Measurements from ENCODE around the gene LOXHD1. TPM values are rescaled to one million over a fixed set of nuclear protein-coding genes. Genes with fewer than 3 reads are reported as not detected.

The LOXHD1 gene
- total and polyA plus RNA-seq, 4 experiments from 2014 or later = not detected

GRCh38 chr18:46437061-46437460 is 220.0 kb downstream of the LOXHD1 start:
- Histone ChIP-seq H3K4me3 (ENCODE audit: low read length in 2 of 2) (no peak overlapping the region), H3K27ac (ENCODE audit: low read depth, low read length) (no peak overlapping the region), H3K4me1 (ENCODE audit: insufficient read depth, low read length) (no peaks in the 10 kb centered on the region), H3K9me3 (ENCODE audit: control insufficient read depth in 1 of 2, low read length in 2 of 2) (no peaks in the 10 kb centered on the region), H3K36me3 (ENCODE audit: insufficient read depth, low read length) (no peaks in the 10 kb centered on the region), H3K27me3 (ENCODE audit: insufficient read depth, low read length) (no peaks in the 10 kb centered on the region)
- Mint-ChIP-seq H3K27ac (no peak overlapping the region), H3K4me3 (no peak overlapping the region), H3K27me3 (peaks cover 9 to 10% of the 10 kb centered on the region in 2 donors), H3K9me3 (peaks cover 0 to 1% (median 0%) of the 10 kb centered on the region in 8 donors), H3K4me1 (peaks cover 0 to 1% (median under 1%) of the 10 kb centered on the region in 4 donors), H3K36me3 (no peaks in the 10 kb centered on the region)
- ChIA-PET POLR2A (ENCODE audit: partially characterized antibody) (no interaction called here), CTCF (ENCODE audit: partially characterized antibody) (no interaction called here)
- intact Hi-C loops (cut with micrococcal nuclease) = no loop called here
- no peak for DNase-seq

- ChIA-PET POLR2A (ENCODE audit: partially characterized antibody) (no interaction called here), CTCF (ENCODE audit: partially characterized antibody) (no interaction called here)
- H3K27ac Mint-ChIP-seq = no peak overlapping the region
- intact Hi-C loops (cut with micrococcal nuclease) = no loop called here
- H3K27me3 Mint-ChIP-seq = peaks cover 9 to 13% of the 10 kb centered on the region in 2 donors
- H3K4me1 Mint-ChIP-seq = peaks cover 0 to 3% (median under 1%) of the 10 kb centered on the region in 4 donors
- Histone ChIP-seq H3K27ac (ENCODE audit: low read depth, low read length) (no peak overlapping the region), H3K27me3 (ENCODE audit: insufficient read depth, low read length) (no peaks in the 10 kb centered on the region), H3K4me1 (ENCODE audit: insufficient read depth, low read length) (no peaks in the 10 kb centered on the region), H3K4me3 (ENCODE audit: low read length in 2 of 2) (no peak overlapping the region), H3K9me3 (ENCODE audit: control insufficient read depth in 1 of 2, low read length in 2 of 2) (no peaks in the 10 kb centered on the region), H3K36me3 (ENCODE audit: insufficient read depth, low read length) (no peaks in the 10 kb centered on the region)
- no peaks in the 10 kb centered on the region for H3K36me3 Mint-ChIP-seq
- H3K4me3 Mint-ChIP-seq = no peak overlapping the region
- DNase-seq = no peak
- peaks cover 0 to 1% (median 0%) of the 10 kb centered on the region in 8 donors for H3K9me3 Mint-ChIP-seq
Measured at GRCh38 chr18:46436621-46437020, 220.4 kb downstream of the LOXHD1 start.

- intact Hi-C loops (cut with micrococcal nuclease) = no loop called here
- peaks cover 0 to 3% (median under 1%) of the 10 kb centered on the region in 4 donors for H3K4me1 Mint-ChIP-seq
- Histone ChIP-seq H3K4me3 (ENCODE audit: low read length in 2 of 2) (no peak overlapping the region), H3K36me3 (ENCODE audit: insufficient read depth, low read length) (no peaks in the 10 kb centered on the region), H3K27ac (ENCODE audit: low read depth, low read length) (no peak overlapping the region), H3K4me1 (ENCODE audit: insufficient read depth, low read length) (no peaks in the 10 kb centered on the region), H3K9me3 (ENCODE audit: control insufficient read depth in 1 of 2, low read length in 2 of 2) (no peaks in the 10 kb centered on the region), H3K27me3 (ENCODE audit: insufficient read depth, low read length) (no peaks in the 10 kb centered on the region)
- peaks cover 9 to 13% of the 10 kb centered on the region in 2 donors for H3K27me3 Mint-ChIP-seq
- no peak overlapping the region for H3K4me3 Mint-ChIP-seq
- H3K36me3 Mint-ChIP-seq = no peaks in the 10 kb centered on the region
- no peak overlapping the region for H3K27ac Mint-ChIP-seq
- H3K9me3 Mint-ChIP-seq = peaks cover 0 to 1% (median 0%) of the 10 kb centered on the region in 8 donors
- ChIA-PET POLR2A (ENCODE audit: partially characterized antibody) (no interaction called here), CTCF (ENCODE audit: partially characterized antibody) (no interaction called here)
- no peak for DNase-seq
Measured at GRCh38 chr18:46435031-46435430, 222.0 kb downstream of the LOXHD1 start.

GRCh38 chr18:46434629-46435028 is 222.4 kb downstream of the LOXHD1 start:
- Mint-ChIP-seq H3K36me3 (no peaks in the 10 kb centered on the region), H3K27me3 (peaks cover 9 to 13% of the 10 kb centered on the region in 2 donors), H3K9me3 (peaks cover 0 to 1% (median 0%) of the 10 kb centered on the region in 8 donors), H3K4me3 (no peak overlapping the region), H3K4me1 (peaks cover 0 to 2% (median under 1%) of the 10 kb centered on the region in 4 donors), H3K27ac (no peak overlapping the region)
- intact Hi-C loops (cut with micrococcal nuclease) = no loop called here
- Histone ChIP-seq H3K9me3 (ENCODE audit: control insufficient read depth in 1 of 2, low read length in 2 of 2) (no peaks in the 10 kb centered on the region), H3K4me1 (ENCODE audit: insufficient read depth, low read length) (no peaks in the 10 kb centered on the region), H3K27me3 (ENCODE audit: insufficient read depth, low read length) (no peaks in the 10 kb centered on the region), H3K36me3 (ENCODE audit: insufficient read depth, low read length) (no peaks in the 10 kb centered on the region), H3K27ac (ENCODE audit: low read depth, low read length) (no peak overlapping the region), H3K4me3 (ENCODE audit: low read length in 2 of 2) (no peak overlapping the region)
- ChIA-PET CTCF (ENCODE audit: partially characterized antibody) (no interaction called here), POLR2A (ENCODE audit: partially characterized antibody) (no interaction called here)
- DNase-seq = no peak

GRCh38 chr18:46433121-46433826 is 223.7 kb downstream of the LOXHD1 start:
- Mint-ChIP-seq H3K4me3 (no peak overlapping the region), H3K27ac (no peak overlapping the region), H3K9me3 (peaks cover 0 to 1% (median 0%) of the 10 kb centered on the region in 8 donors), H3K36me3 (no peaks in the 10 kb centered on the region), H3K4me1 (peaks cover 0 to 2% (median under 1%) of the 10 kb centered on the region in 4 donors), H3K27me3 (peaks cover 8 to 13% of the 10 kb centered on the region in 2 donors)
- no peak overlapping the region for H3K27ac ChIP-seq (ENCODE audit: low read depth, low read length)
- intact Hi-C loops (cut with micrococcal nuclease) = no loop called here
- DNase-seq = no peak
- H3K9me3 ChIP-seq (ENCODE audit: control insufficient read depth in 1 of 2, low read length in 2 of 2) = no peaks in the 10 kb centered on the region
- CTCF ChIA-PET (ENCODE audit: partially characterized antibody) = no interaction called here
- H3K27me3 ChIP-seq (ENCODE audit: insufficient read depth, low read length) = no peaks in the 10 kb centered on the region
- no peak overlapping the region for H3K4me3 ChIP-seq (ENCODE audit: low read length in 2 of 2)
- no peaks in the 10 kb centered on the region for H3K4me1 ChIP-seq (ENCODE audit: insufficient read depth, low read length)
- POLR2A ChIA-PET (ENCODE audit: partially characterized antibody) = no interaction called here
- H3K36me3 ChIP-seq (ENCODE audit: insufficient read depth, low read length) = no peaks in the 10 kb centered on the region

- Mint-ChIP-seq H3K4me3 (no peak overlapping the region), H3K9me3 (no peaks in the 10 kb centered on the region), H3K27ac (no peak overlapping the region), H3K36me3 (no peaks in the 10 kb centered on the region), H3K4me1 (peaks cover 0 to 2% (median under 1%) of the 10 kb centered on the region in 4 donors), H3K27me3 (peaks cover 8 to 13% of the 10 kb centered on the region in 2 donors)
- no peak overlapping the region for H3K4me3 ChIP-seq (ENCODE audit: low read length in 2 of 2)
- no peaks in the 10 kb centered on the region for H3K27me3 ChIP-seq (ENCODE audit: insufficient read depth, low read length)
- H3K4me1 ChIP-seq (ENCODE audit: insufficient read depth, low read length) = no peaks in the 10 kb centered on the region
- no peak for DNase-seq
- H3K36me3 ChIP-seq (ENCODE audit: insufficient read depth, low read length) = no peaks in the 10 kb centered on the region
- H3K27ac ChIP-seq (ENCODE audit: low read depth, low read length) = no peak overlapping the region
- POLR2A ChIA-PET (ENCODE audit: partially characterized antibody) = no interaction called here
- intact Hi-C loops (cut with micrococcal nuclease) = no loop called here
- H3K9me3 ChIP-seq (ENCODE audit: control insufficient read depth in 1 of 2, low read length in 2 of 2) = no peaks in the 10 kb centered on the region
- CTCF ChIA-PET (ENCODE audit: partially characterized antibody) = interaction anchor here (1.3 kb wide), 1 partner anchor 9 kb away, joined by 4 read pairs; no protein-coding TSS in a partner anchor
Measured at GRCh38 chr18:46431522-46432171, 225.4 kb downstream of the LOXHD1 start.

- H3K4me1 Mint-ChIP-seq = peaks cover 0 to 2% (median 0%) of the 10 kb centered on the region in 4 donors
- no peaks in the 10 kb centered on the region for H3K4me1 ChIP-seq (ENCODE audit: insufficient read depth, low read length)
- no peaks in the 10 kb centered on the region for H3K9me3 ChIP-seq (ENCODE audit: control insufficient read depth in 1 of 2, low read length in 2 of 2)
- no peaks in the 10 kb centered on the region for H3K27me3 ChIP-seq (ENCODE audit: insufficient read depth, low read length)
- ChIA-PET CTCF (ENCODE audit: partially characterized antibody) (no interaction called here), POLR2A (ENCODE audit: partially characterized antibody) (no interaction called here)
- no peak overlapping the region for H3K27ac Mint-ChIP-seq
- H3K9me3 Mint-ChIP-seq = no peaks in the 10 kb centered on the region
- no peak for DNase-seq
- H3K36me3 ChIP-seq (ENCODE audit: insufficient read depth, low read length) = no peaks in the 10 kb centered on the region
- no peak overlapping the region for H3K4me3 ChIP-seq (ENCODE audit: low read length in 2 of 2)
- intact Hi-C loops (cut with micrococcal nuclease) = no loop called here
- no peaks in the 10 kb centered on the region for H3K36me3 Mint-ChIP-seq
- H3K27ac ChIP-seq (ENCODE audit: low read depth, low read length) = no peak overlapping the region
- H3K27me3 Mint-ChIP-seq = peaks cover 6 to 12% of the 10 kb centered on the region in 2 donors
- H3K4me3 Mint-ChIP-seq = no peak overlapping the region
Measured at GRCh38 chr18:46429649-46430224, 227.3 kb downstream of the LOXHD1 start.

Data from CD4-positive, alpha-beta memory T cell (primary cell).